HCT116 (cell line): ENCODE results near the gene CSN3. TPM values are rescaled to one million over a fixed set of nuclear protein-coding genes. Genes with fewer than 3 reads are reported as not detected.

Source experiments
- ATAC-seq: fragments of 200-7000 bp; cut with Tn5 transposase; 2 replicates; pipeline ENCODE4 v1.9.1; 2020; ENCODE audit warnings: mild to moderate bottlenecking, moderate library complexity
- BruUV-seq: library from RNA; stranded (reverse); fragments of 400-500 nt; replicated peaks from 2 replicates; lab custom pipeline; 2021; lab: Mats Ljungman, UMichigan
- CTCF ChIA-PET: fragments of 300-600 bp; sonication (Branson Sonifier 250); formaldehyde crosslinking; loops from one replicate; lab custom pipeline; 2021; ENCODE audit warnings: antibody characterized with exemption; lab: Charles Lee
- POLR2A ChIA-PET: fragments of 300-600, 350-600 bp; sonication (Branson Sonifier 250); formaldehyde crosslinking; loops from one replicate; lab custom pipeline; 2021; ENCODE audit warnings: antibody characterized with exemption; lab: Charles Lee
- RAD21 ChIA-PET, 2 experiments: fragments of 300-600 bp; sonication (Branson Sonifier 250); formaldehyde crosslinking; loops; one replicate each; lab custom pipeline; 2023; ENCODE audit warnings: low total read pairs in 2 of 2; ENCODE audit not compliant: uncharacterized antibody in 2 of 2, unreplicated experiment in 2 of 2, low non-redundant PET in 1 of 2; lab: Charles Lee
- DNase-seq: peaks from one replicate; pipeline ENCODE4 v3.0.0-alpha.2; 2010; ENCODE audit warnings: low read depth, low spot score
- H2AFZ ChIP-seq: fragments of 200-600 bp; shearing (Covaris generic), sonication (generic); 2 replicates; pipeline ENCODE4 v1.6.1; 2017; ENCODE audit warnings: low read depth, mixed run types, mixed read lengths, antibody characterized with exemption, low read length; ENCODE audit not compliant: poor library complexity, severe bottlenecking
- H3K27ac ChIP-seq: 2 replicates; pipeline ENCODE4 v1.5.1; 2012; ENCODE audit warnings: low read depth, low read length
- H3K27me3 ChIP-seq: fragments of 200-600 bp; sonication (generic); 2 replicates; pipeline ENCODE4 v1.6.1; 2016; ENCODE audit warnings: mixed run types, low read length, mixed read lengths; ENCODE audit not compliant: insufficient read depth
- H3K36me3 ChIP-seq, 2 experiments: fragments of 200-500 bp in 1 of 2; fragments of 200-600 bp in 1 of 2; sonication (Bioruptor generic) in 1 of 2; sonication (generic) in 1 of 2; 2 replicates each; pipeline versions ENCODE4 v1.5.1 to v1.6.1; 2014 to 2016; ENCODE audit warnings: low read length in 2 of 2, inconsistent platforms in 1 of 2, mixed read lengths in 1 of 2, mixed run types in 1 of 2; ENCODE audit not compliant: insufficient read depth in 2 of 2, control insufficient read depth in 1 of 2
- H3K4me1 ChIP-seq, 2 experiments: fragments of 200-600 bp in 1 of 2; sonication (generic) in 1 of 2; 2 replicates each; pipeline versions ENCODE4 v1.5.1 to v1.6.1; 2012 to 2017; ENCODE audit warnings: low read length in 2 of 2, inconsistent platforms in 1 of 2, mild to moderate bottlenecking in 1 of 2, mixed read lengths in 1 of 2, mixed run types in 1 of 2, moderate library complexity in 1 of 2; ENCODE audit not compliant: insufficient read depth in 2 of 2, control insufficient read depth in 1 of 2
- H3K4me2 ChIP-seq: fragments of 200-600 bp; sonication (generic); 2 replicates; pipeline ENCODE4 v1.6.1; 2017; ENCODE audit warnings: mixed run types, low read length, mixed read lengths
- H3K4me3 ChIP-seq, 2 experiments: fragments of 200-600 bp in 1 of 2; sonication (generic) in 1 of 2; replicated peaks in 1 of 2; 2 replicates each; pipeline ENCODE4 v1.5.1; 2011 to 2016; ENCODE audit warnings: low read length in 2 of 2, control low read depth in 1 of 2, low read depth in 1 of 2, mild to moderate bottlenecking in 1 of 2, mixed read lengths in 1 of 2, mixed run types in 1 of 2
- H3K79me2 ChIP-seq: fragments of 200-600 bp; sonication (generic); 2 replicates; pipeline ENCODE4 v1.6.1; 2017; ENCODE audit warnings: mild to moderate bottlenecking, mixed run types, low read length, moderate library complexity, mixed read lengths; ENCODE audit not compliant: insufficient read depth
- H3K9ac ChIP-seq: fragments of 200-600 bp; sonication (generic); 2 replicates; pipeline ENCODE4 v1.6.1; 2016; ENCODE audit warnings: low read length, mixed read lengths
- H3K9me2 ChIP-seq: fragments of 200-600 bp; sonication (generic), shearing (Covaris generic); 2 replicates; pipeline ENCODE4 v1.6.1; 2017; ENCODE audit warnings: mixed run types, mild to moderate bottlenecking, moderate library complexity; ENCODE audit not compliant: insufficient read depth
- H3K9me3 ChIP-seq, 2 experiments: fragments of 200-500 bp in 1 of 2; fragments of 200-600 bp in 1 of 2; sonication (Bioruptor generic) in 1 of 2; sonication (generic) in 1 of 2; 2 replicates each; pipeline ENCODE4 v1.6.1; 2014 to 2017; ENCODE audit warnings: low read length in 2 of 2, mixed read lengths in 2 of 2, inconsistent platforms in 1 of 2, low read depth in 1 of 2, mild to moderate bottlenecking in 1 of 2, mixed run types in 1 of 2, moderate library complexity in 1 of 2; ENCODE audit not compliant: control insufficient read depth in 1 of 2, insufficient read depth in 1 of 2
- H4K20me1 ChIP-seq: fragments of 200-600 bp; sonication (generic), shearing (Covaris generic); 2 replicates; pipeline ENCODE4 v1.6.1; 2017; ENCODE audit warnings: mixed run types, mild to moderate bottlenecking, moderate library complexity; ENCODE audit not compliant: insufficient read depth
- JUND ChIP-seq: IDR thresholded peaks from 2 replicates; pipeline ENCODE4 v1.6.1; 2012
- POLR2A ChIP-seq: IDR thresholded peaks from 2 replicates; pipeline ENCODE4 v1.7.0; 2011; ENCODE audit warnings: borderline replicate concordance; ENCODE audit not compliant: insufficient read depth, insufficient read length; ENCODE audit errors: extremely low read depth
- SIN3A ChIP-seq: IDR thresholded peaks from 2 replicates; pipeline ENCODE4 v1.6.1; 2012; ENCODE audit warnings: low read depth
- intact Hi-C: fragments of 100-400 bp; cut with micrococcal nuclease; formaldehyde crosslinking; loops from 2 replicates; pipeline ENCODE4 v1.10.0; 2022
- total RNA-seq: library from RNA; stranded (reverse); gene quantifications from one replicate; pipeline ENCODE4 v1.2.1, GENCODE V29; 2021; ENCODE audit not compliant: unreplicated experiment
- TF ChIP-seq, protein P1 (sequence below): IDR thresholded peaks from 2 replicates; pipeline ENCODE4 v1.6.1; 2012

CSN3 gene
- total RNA-seq, 1 experiment from 2014 or later, result not detected

DNA sequence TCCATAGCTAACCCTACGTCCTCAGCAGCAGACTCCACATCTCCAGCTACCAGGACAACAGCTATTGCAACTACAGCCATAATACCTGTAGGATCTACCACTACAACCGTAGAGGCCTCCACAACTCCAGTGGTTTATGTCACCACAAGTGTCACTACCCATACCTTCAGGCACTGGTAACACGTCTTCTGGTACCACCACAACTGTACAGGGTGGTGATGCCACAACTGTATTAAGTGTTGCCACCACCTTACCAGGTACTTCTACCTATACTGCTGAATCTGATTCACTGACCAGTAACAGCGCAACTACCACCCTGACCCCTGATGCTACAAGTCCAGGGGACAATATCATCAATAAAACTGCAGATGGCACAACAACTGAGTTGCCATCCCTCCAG lies 57.8 kb downstream of the CSN3 start:
- no peak overlapping the region for H3K4me2 ChIP-seq
- H2AFZ ChIP-seq, result no peak overlapping the region
- H3K27me3 ChIP-seq, result no peaks in the 10 kb centered on the region
- BruUV-seq, result no TSS peak
- no peaks in the 10 kb centered on the region for H3K36me3 ChIP-seq
- no peaks in the 10 kb centered on the region for H3K9me2 ChIP-seq
- no peak for ATAC-seq
- POLR2A ChIA-PET, result no interaction called here
- no peak overlapping the region for H3K27ac ChIP-seq
- no peak overlapping the region for H3K4me3 ChIP-seq
- intact Hi-C loops, result no loop called here
- no peak for DNase-seq
- H3K79me2 ChIP-seq, result no peaks in the 10 kb centered on the region
- H4K20me1 ChIP-seq, result no peaks in the 10 kb centered on the region
- no peaks in the 10 kb centered on the region for H3K4me1 ChIP-seq
- H3K9ac ChIP-seq, result no peak overlapping the region
- RAD21 ChIA-PET, result no interaction called here
- TF ChIP-seq JUND (no peak), POLR2A (no peak), SIN3A (no peak)
- TF ChIP-seq, protein P1, sequence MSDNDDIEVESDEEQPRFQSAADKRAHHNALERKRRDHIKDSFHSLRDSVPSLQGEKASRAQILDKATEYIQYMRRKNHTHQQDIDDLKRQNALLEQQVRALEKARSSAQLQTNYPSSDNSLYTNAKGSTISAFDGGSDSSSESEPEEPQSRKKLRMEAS, result no peak
- CTCF ChIA-PET, result no interaction called here
- no peaks in the 10 kb centered on the region for H3K9me3 ChIP-seq

Other genes with a start within 250 kb of the CSN3 start
- not detected for gene STATH, start 246.6 kb upstream of the CSN3 start, total RNA-seq
- gene HTN3, start 214.1 kb upstream of the CSN3 start, total RNA-seq, result not detected
- gene HTN1, start 192.2 kb upstream of the CSN3 start, total RNA-seq, result not detected
- gene PRR27, start 88.4 kb upstream of the CSN3 start, total RNA-seq, result not detected
- gene ODAM, start 46.9 kb upstream of the CSN3 start, total RNA-seq, result not detected
- not detected for gene FDCSP, start 16.5 kb upstream of the CSN3 start, total RNA-seq
- gene CABS1, start 92.4 kb downstream of the CSN3 start, total RNA-seq, result not detected
- gene SMR3A, start 118.2 kb downstream of the CSN3 start, total RNA-seq, result not detected
- gene SMR3B, start 140.5 kb downstream of the CSN3 start, total RNA-seq, result not detected
- not detected for gene OPRPN, start 155.3 kb downstream of the CSN3 start, total RNA-seq
- not detected for gene MUC7, start 229.6 kb downstream of the CSN3 start, total RNA-seq